ENCODE results near the gene KLHL40. TPM values are rescaled to one million over a fixed set of nuclear protein-coding genes. Genes with fewer than 3 reads are reported as not detected.

The KLHL40 gene
- total and polyA plus RNA-seq, 2 donors (not counting 1 experiment from before 2014, with no cell fraction given): not detected

DNA sequence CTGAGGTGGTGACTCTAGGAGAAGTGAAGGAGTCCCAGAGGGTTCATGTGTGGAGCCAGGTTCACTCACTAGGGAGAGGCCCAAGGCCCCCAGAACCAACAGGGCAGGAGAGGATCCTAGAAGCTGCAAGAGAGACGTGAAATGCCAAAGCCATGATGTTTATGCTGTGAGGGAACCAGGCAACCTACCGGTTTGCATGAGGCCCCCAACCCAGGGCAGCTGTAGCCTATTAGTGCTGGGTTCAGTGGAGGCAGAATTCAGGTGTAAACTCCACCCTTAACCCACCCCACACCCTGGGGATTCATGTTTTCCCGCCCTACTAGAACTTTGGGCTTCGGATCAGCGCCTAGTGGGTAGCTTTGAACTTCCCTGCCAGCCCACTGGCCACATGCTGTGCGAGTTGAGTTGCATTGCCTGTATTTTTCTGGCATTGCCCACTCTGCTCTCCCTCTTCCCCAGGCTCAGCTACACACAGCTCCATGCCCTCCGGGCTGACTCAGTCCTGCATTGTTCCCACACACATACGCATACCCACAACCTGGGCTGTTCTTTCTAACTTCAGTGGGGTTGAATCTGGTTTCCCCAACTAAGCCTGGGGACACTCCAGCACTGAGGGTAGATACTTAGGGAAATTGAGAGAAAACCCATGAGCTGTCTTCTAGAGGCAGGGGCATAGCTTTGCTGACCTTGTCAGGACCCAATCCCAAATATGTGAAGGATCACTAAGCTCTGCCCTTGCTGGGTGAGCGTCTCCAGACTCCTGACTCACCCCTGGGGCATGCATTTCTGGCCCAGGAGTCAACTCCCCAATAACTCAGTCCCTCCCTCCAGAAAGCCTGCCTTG lies 33.9 kb upstream of the KLHL40 start:
- Histone ChIP-seq H3K9ac (ENCODE audit: insufficient read depth, low read length) (no peak overlapping the region), H3K4me2 (ENCODE audit: extremely low read depth, insufficient read depth, low read length) (peak overlapping the region; percentile 80), H3K4me3 (replicated peaks in 1 of 4; ENCODE audit: control extremely low read depth in 1 of 4, insufficient read depth in 1 of 4, low read depth in 3 of 4, low read length in 4 of 4) (peak overlapping the region in 2 of 4 experiments; percentile 70 to 82), H3K9me3 (ENCODE audit: control insufficient read depth, insufficient read depth, low read depth, low read length) (no peaks in the 10 kb centered on the region), H3K4me1 (ENCODE audit: control insufficient read depth, extremely low read depth, insufficient read depth, low read length) (peaks cover 33% of the 10 kb centered on the region), H3K36me3 (ENCODE audit: control insufficient read depth, insufficient read depth, low read length) (peaks cover 3% of the 10 kb centered on the region), H4K20me1 (ENCODE audit: control insufficient read depth, extremely low read depth, insufficient read depth, low read length) (no peaks in the 10 kb centered on the region), H3K79me2 (ENCODE audit: control insufficient read depth, insufficient read depth, low read length) (peaks cover 28% of the 10 kb centered on the region), H3K27me3 (ENCODE audit: control insufficient read depth, insufficient read depth, low read length) (no peaks in the 10 kb centered on the region), H2AFZ (ENCODE audit: low read length) (no peak overlapping the region), H3K27ac (ENCODE audit: insufficient read depth, low read length) (peak overlapping the region; percentile 80)
- no peak for TF ChIP-seq EZH2 (IDR thresholded peaks at IDR 0.05; ENCODE audit: low read length, missing control alignments)
- TF ChIP-seq, protein P1, sequence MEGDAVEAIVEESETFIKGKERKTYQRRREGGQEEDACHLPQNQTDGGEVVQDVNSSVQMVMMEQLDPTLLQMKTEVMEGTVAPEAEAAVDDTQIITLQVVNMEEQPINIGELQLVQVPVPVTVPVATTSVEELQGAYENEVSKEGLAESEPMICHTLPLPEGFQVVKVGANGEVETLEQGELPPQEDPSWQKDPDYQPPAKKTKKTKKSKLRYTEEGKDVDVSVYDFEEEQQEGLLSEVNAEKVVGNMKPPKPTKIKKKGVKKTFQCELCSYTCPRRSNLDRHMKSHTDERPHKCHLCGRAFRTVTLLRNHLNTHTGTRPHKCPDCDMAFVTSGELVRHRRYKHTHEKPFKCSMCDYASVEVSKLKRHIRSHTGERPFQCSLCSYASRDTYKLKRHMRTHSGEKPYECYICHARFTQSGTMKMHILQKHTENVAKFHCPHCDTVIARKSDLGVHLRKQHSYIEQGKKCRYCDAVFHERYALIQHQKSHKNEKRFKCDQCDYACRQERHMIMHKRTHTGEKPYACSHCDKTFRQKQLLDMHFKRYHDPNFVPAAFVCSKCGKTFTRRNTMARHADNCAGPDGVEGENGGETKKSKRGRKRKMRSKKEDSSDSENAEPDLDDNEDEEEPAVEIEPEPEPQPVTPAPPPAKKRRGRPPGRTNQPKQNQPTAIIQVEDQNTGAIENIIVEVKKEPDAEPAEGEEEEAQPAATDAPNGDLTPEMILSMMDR (conservative IDR thresholded peaks at IDR 0.05 in 1 of 2, IDR thresholded peaks at IDR 0.05 in 1 of 2; ENCODE audit: low read depth in 1 of 2, low read length in 2 of 2): no peak
- peak; percentile 57 to 78 for DNase-seq (ENCODE audit: low read depth in 2 of 2)

DNA sequence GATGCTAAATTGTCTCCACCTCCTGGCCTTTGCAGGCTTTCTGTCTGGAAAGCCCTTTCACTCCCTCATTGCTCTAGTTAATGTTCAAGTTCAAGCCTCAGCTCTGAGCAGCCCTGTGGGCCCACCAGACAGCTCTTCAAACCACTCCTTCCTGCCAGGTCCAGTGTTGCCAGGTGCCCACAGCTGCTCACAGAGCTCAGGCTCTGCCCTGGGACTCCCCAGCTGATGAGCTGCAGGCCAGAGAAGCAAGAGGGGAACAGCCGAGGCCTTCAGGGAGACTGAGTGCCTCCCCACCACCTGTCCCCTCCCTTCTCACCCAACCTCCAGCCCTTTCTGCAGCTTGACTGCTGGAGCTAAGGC lies 33.1 kb upstream of the KLHL40 start:
- TF ChIP-seq EZH2 (IDR thresholded peaks at IDR 0.05; ENCODE audit: low read length, missing control alignments): no peak
- TF ChIP-seq, protein P1 (conservative IDR thresholded peaks at IDR 0.05 in 1 of 2, IDR thresholded peaks at IDR 0.05 in 1 of 2; ENCODE audit: low read depth in 1 of 2, low read length in 2 of 2): no peak
- H3K9me3 ChIP-seq (ENCODE audit: control insufficient read depth, insufficient read depth, low read depth, low read length): no peaks in the 10 kb centered on the region
- peak overlapping the region; percentile 80 for H3K4me2 ChIP-seq (ENCODE audit: extremely low read depth, insufficient read depth, low read length)
- peaks cover 33% of the 10 kb centered on the region for H3K4me1 ChIP-seq (ENCODE audit: control insufficient read depth, extremely low read depth, insufficient read depth, low read length)
- no peaks in the 10 kb centered on the region for H3K27me3 ChIP-seq (ENCODE audit: control insufficient read depth, insufficient read depth, low read length)
- peak overlapping the region; percentile 60 to 82 (median 75) for H3K4me3 ChIP-seq (replicated peaks in 1 of 4; ENCODE audit: control extremely low read depth in 1 of 4, insufficient read depth in 1 of 4, low read depth in 3 of 4, low read length in 4 of 4)
- peak overlapping the region; percentile 80 for H3K27ac ChIP-seq (ENCODE audit: insufficient read depth, low read length)
- peak in 1 of 2 donors; percentile 24 for DNase-seq (ENCODE audit: low read depth in 2 of 2)
- H2AFZ ChIP-seq (ENCODE audit: low read length): no peak overlapping the region
- no peaks in the 10 kb centered on the region for H4K20me1 ChIP-seq (ENCODE audit: control insufficient read depth, extremely low read depth, insufficient read depth, low read length)
- peaks cover 32% of the 10 kb centered on the region for H3K79me2 ChIP-seq (ENCODE audit: control insufficient read depth, insufficient read depth, low read length)
- H3K36me3 ChIP-seq (ENCODE audit: control insufficient read depth, insufficient read depth, low read length): peaks cover 3% of the 10 kb centered on the region
- no peak overlapping the region for H3K9ac ChIP-seq (ENCODE audit: insufficient read depth, low read length)

DNA sequence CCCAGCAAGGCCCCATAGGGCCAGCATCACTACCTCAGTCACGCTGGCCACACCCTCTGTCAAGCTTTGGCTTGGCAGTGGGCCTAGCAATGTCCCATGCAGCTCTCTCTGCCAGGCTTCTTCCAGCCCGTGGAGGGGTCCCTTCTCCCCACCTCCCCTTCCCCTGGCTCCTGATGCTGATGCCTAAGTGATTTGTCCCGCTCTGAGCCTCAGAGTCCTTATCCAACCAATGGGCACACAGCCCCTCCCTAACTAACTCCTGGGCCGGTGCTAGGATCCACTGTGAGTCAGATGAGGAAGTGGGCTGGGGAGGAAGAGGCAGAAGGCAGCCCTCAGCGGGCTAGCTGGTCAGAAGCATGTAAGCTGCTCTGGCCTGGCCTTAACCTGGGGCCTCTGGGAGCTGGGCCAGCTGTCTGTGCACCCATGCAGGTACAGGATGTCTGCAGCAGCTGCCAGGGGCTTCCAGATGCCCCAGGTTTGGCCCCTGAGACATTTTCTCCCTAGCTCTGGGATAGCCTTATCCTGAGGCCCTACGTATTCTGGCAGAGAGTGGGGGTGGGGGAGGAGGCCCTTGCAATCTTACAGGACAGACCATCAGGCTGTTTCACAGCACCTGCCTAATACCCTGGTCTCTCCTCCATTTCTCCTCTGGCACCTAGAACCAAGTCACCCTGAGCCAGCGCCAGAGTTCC lies 32.6 kb upstream of the KLHL40 start:
- TF ChIP-seq, protein P1 (conservative IDR thresholded peaks at IDR 0.05 in 1 of 2, IDR thresholded peaks at IDR 0.05 in 1 of 2; ENCODE audit: low read depth in 1 of 2, low read length in 2 of 2): no peak
- TF ChIP-seq EZH2 (IDR thresholded peaks at IDR 0.05; ENCODE audit: low read length, missing control alignments): no peak
- H2AFZ ChIP-seq (ENCODE audit: low read length): no peak overlapping the region
- H3K4me3 ChIP-seq (replicated peaks in 1 of 4; ENCODE audit: control extremely low read depth in 1 of 4, insufficient read depth in 1 of 4, low read depth in 3 of 4, low read length in 4 of 4): peak overlapping the region; percentile 60 to 82 (median 75)
- H3K9me3 ChIP-seq (ENCODE audit: control insufficient read depth, insufficient read depth, low read depth, low read length): no peaks in the 10 kb centered on the region
- H3K79me2 ChIP-seq (ENCODE audit: control insufficient read depth, insufficient read depth, low read length): peaks cover 32% of the 10 kb centered on the region
- peaks cover 1% of the 10 kb centered on the region for H3K36me3 ChIP-seq (ENCODE audit: control insufficient read depth, insufficient read depth, low read length)
- peaks cover 33% of the 10 kb centered on the region for H3K4me1 ChIP-seq (ENCODE audit: control insufficient read depth, extremely low read depth, insufficient read depth, low read length)
- peak overlapping the region; percentile 80 for H3K27ac ChIP-seq (ENCODE audit: insufficient read depth, low read length)
- H3K4me2 ChIP-seq (ENCODE audit: extremely low read depth, insufficient read depth, low read length): peak overlapping the region; percentile 80
- no peaks in the 10 kb centered on the region for H4K20me1 ChIP-seq (ENCODE audit: control insufficient read depth, extremely low read depth, insufficient read depth, low read length)
- H3K27me3 ChIP-seq (ENCODE audit: control insufficient read depth, insufficient read depth, low read length): no peaks in the 10 kb centered on the region
- peak; percentile 77 to 85 for DNase-seq (ENCODE audit: low read depth in 2 of 2)
- no peak overlapping the region for H3K9ac ChIP-seq (ENCODE audit: insufficient read depth, low read length)

Measured in fibroblast of lung (primary cell).